GM23338 (cell line): ENCODE data around the gene MID1IP1. TPM values are rescaled to one million over a fixed set of nuclear protein-coding genes. Genes with fewer than 3 reads are reported as not detected.

Source experiments
- ATAC-seq: fragments of 200-7000 bp; cut with Tn5 transposase; 3 replicates; pipeline ENCODE4 v1.9.1; 2020
- DNase-seq: peaks from one replicate; pipeline ENCODE4 v3.0.0-alpha.2; 2015; ENCODE audit warnings: low spot score
- H2AFZ ChIP-seq: fragments of 200-600 bp; sonication (generic); 2 replicates; pipeline ENCODE4 v1.8.0; 2016; ENCODE audit warnings: antibody characterized with exemption, mild to moderate bottlenecking, moderate library complexity
- H3F3A ChIP-seq: fragments of 200-600 bp; sonication (generic); replicated peaks from 2 replicates; pipeline ENCODE4 v1.8.0; 2017; ENCODE audit warnings: antibody characterized with exemption, mixed run types, low read depth
- H3K27ac ChIP-seq: fragments of 200-600 bp; sonication (generic); 2 replicates; pipeline ENCODE4 v1.6.1; 2016; ENCODE audit warnings: low read depth
- H3K27me3 ChIP-seq: fragments of 200-600 bp; sonication (generic); 2 replicates; pipeline ENCODE4 v1.8.0; 2016; ENCODE audit warnings: mild to moderate bottlenecking, mixed run types, moderate library complexity; ENCODE audit not compliant: insufficient read depth
- H3K36me3 ChIP-seq: fragments of 200-600 bp; sonication (generic); 2 replicates; pipeline ENCODE4 v1.8.0; 2016; ENCODE audit warnings: mild to moderate bottlenecking; ENCODE audit not compliant: insufficient read depth
- H3K4me1 ChIP-seq: fragments of 200-600 bp; sonication (generic); 2 replicates; pipeline ENCODE4 v1.8.0; 2016; ENCODE audit warnings: mild to moderate bottlenecking, moderate library complexity; ENCODE audit not compliant: insufficient read depth
- H3K4me2 ChIP-seq: fragments of 200-600 bp; sonication (generic); 2 replicates; pipeline ENCODE4 v1.7.1; 2017; ENCODE audit warnings: mixed run types
- H3K4me3 ChIP-seq: fragments of 200-600 bp; sonication (generic); 2 replicates; pipeline ENCODE4 v1.6.1; 2016; ENCODE audit warnings: mixed run types
- H3K79me2 ChIP-seq: fragments of 200-600 bp; sonication (generic); replicated peaks from 2 replicates; pipeline ENCODE4 v1.8.0; 2017; ENCODE audit warnings: mild to moderate bottlenecking; ENCODE audit not compliant: insufficient read depth
- H3K9me2 ChIP-seq: fragments of 200-600 bp; sonication (generic); 2 replicates; pipeline ENCODE4 v1.8.0; 2017; ENCODE audit not compliant: insufficient read depth
- H4K20me1 ChIP-seq: fragments of 200-600 bp; sonication (generic); replicated peaks from 2 replicates; pipeline ENCODE4 v1.8.0; 2017; ENCODE audit warnings: mild to moderate bottlenecking; ENCODE audit not compliant: insufficient read depth
- H3K27ac Mint-ChIP-seq: 2 replicates; pipeline ENCODE4 v1.8.0; 2020; ENCODE audit warnings: inconsistent platforms, mild to moderate bottlenecking, moderate library complexity, mixed read lengths
- H3K27me3 Mint-ChIP-seq: 3 replicates; pipeline ENCODE4 v1.8.0; 2022; ENCODE audit warnings: low read depth, mild to moderate bottlenecking, moderate library complexity, mixed read lengths, inconsistent platforms; ENCODE audit not compliant: insufficient read depth, poor library complexity
- H3K36me3 Mint-ChIP-seq: 3 replicates; pipeline ENCODE4 v1.8.0; 2021; ENCODE audit warnings: low read depth, mild to moderate bottlenecking, inconsistent platforms, moderate library complexity, mixed read lengths
- H3K4me1 Mint-ChIP-seq: 3 replicates; pipeline ENCODE4 v1.8.0; 2020; ENCODE audit warnings: mild to moderate bottlenecking, inconsistent platforms, mixed read lengths
- H3K4me3 Mint-ChIP-seq: 3 replicates; pipeline ENCODE4 v1.8.0; 2021; ENCODE audit warnings: moderate library complexity, mild to moderate bottlenecking, inconsistent platforms, mixed read lengths
- H3K9me3 Mint-ChIP-seq: 3 replicates; pipeline ENCODE4 v1.8.0; 2020; ENCODE audit warnings: moderate library complexity, mild to moderate bottlenecking, inconsistent platforms, mixed read lengths
- CTCF ChIP-seq, 2 experiments: fragments of 200-600 bp in 1 of 2; sonication (generic) in 1 of 2; conservative IDR thresholded peaks; 2 replicates each; pipeline versions ENCODE4 v1.5.1 to v1.6.1; 2016 to 2017; ENCODE audit warnings: antibody characterized with exemption in 2 of 2, low read depth in 2 of 2, mild to moderate bottlenecking in 2 of 2, moderate library complexity in 1 of 2
- ETS1 ChIP-seq: IDR thresholded peaks from 2 replicates; pipeline ENCODE4 v1.6.1; 2016; ENCODE audit warnings: antibody characterized with exemption
- EZH2phosphoT487 ChIP-seq: fragments of 200-600 bp; sonication (generic); IDR thresholded peaks from one replicate; pipeline ENCODE4 v1.8.1; 2018; ENCODE audit warnings: antibody characterized with exemption; ENCODE audit not compliant: unreplicated experiment
- JUNB ChIP-seq: IDR thresholded peaks from one replicate; pipeline ENCODE4 v1.6.1; 2016; ENCODE audit warnings: antibody characterized with exemption; ENCODE audit not compliant: unreplicated experiment
- NANOG ChIP-seq: IDR thresholded peaks from 2 replicates; pipeline ENCODE4 v1.6.1; 2016; ENCODE audit warnings: antibody characterized with exemption, borderline replicate concordance
- REST ChIP-seq: IDR thresholded peaks from one replicate; pipeline ENCODE4 v1.6.1; 2018; ENCODE audit warnings: antibody characterized with exemption; ENCODE audit not compliant: unreplicated experiment
- STAT1 ChIP-seq: IDR thresholded peaks from one replicate; pipeline ENCODE4 v1.6.1; 2016; ENCODE audit warnings: antibody characterized with exemption; ENCODE audit not compliant: unreplicated experiment
- ZNF114 ChIP-seq: fragments of 250-450 bp; sonication (Bioruptor Pico); IDR thresholded peaks from 2 replicates; pipeline ENCODE4 v1.5.0; 2020; ENCODE audit warnings: mild to moderate bottlenecking, moderate library complexity
- polyA plus RNA-seq: library from polyadenylated mRNA; unstranded; fragments of >200 nt; fragmentation: Nextera tagmentation; extraction: Ambion mirVana; gene quantifications from 2 replicates; pipeline ENCODE4 v1.2.1, GENCODE V29; 2016
- total RNA-seq: library from RNA; depleted of rRNA; stranded (reverse); fragments of >200 nt; shearing (Covaris generic); gene quantifications from 2 replicates; pipeline ENCODE4 v1.2.3, GENCODE V29; 2014
- TF ChIP-seq, protein P1 (sequence below): fragments of 250-450 bp; sonication (Bioruptor Pico); IDR thresholded peaks from 2 replicates; pipeline ENCODE4 v1.5.0; 2020; ENCODE audit warnings: mild to moderate bottlenecking, moderate library complexity

MID1IP1 gene
- total and polyA plus RNA-seq, 2 experiments from 2014 or later = 26.1 to 161 TPM

- no peak overlapping the region for H3K4me3 ChIP-seq
- no peaks in the 10 kb centered on the region for H3K27me3 Mint-ChIP-seq
- H3K4me2 ChIP-seq = no peak overlapping the region
- no peaks in the 10 kb centered on the region for H3K9me3 Mint-ChIP-seq
- ATAC-seq (no peak), DNase-seq (no peak)
- no peak overlapping the region for H3K27ac Mint-ChIP-seq
- H3K4me1 ChIP-seq = no peaks in the 10 kb centered on the region
- no peaks in the 10 kb centered on the region for H3F3A ChIP-seq
- TF ChIP-seq EZH2phosphoT487 (no peak), NANOG (no peak), ZNF114 (CRISPR knock-in tag) (no peak), ETS1 (no peak), CTCF (conservative IDR thresholded peaks at IDR 0.05; ENCODE audit: low read depth in 2 of 2) (no peak), JUNB (no peak), STAT1 (no peak), REST (no peak)
- TF ChIP-seq, protein P1, sequence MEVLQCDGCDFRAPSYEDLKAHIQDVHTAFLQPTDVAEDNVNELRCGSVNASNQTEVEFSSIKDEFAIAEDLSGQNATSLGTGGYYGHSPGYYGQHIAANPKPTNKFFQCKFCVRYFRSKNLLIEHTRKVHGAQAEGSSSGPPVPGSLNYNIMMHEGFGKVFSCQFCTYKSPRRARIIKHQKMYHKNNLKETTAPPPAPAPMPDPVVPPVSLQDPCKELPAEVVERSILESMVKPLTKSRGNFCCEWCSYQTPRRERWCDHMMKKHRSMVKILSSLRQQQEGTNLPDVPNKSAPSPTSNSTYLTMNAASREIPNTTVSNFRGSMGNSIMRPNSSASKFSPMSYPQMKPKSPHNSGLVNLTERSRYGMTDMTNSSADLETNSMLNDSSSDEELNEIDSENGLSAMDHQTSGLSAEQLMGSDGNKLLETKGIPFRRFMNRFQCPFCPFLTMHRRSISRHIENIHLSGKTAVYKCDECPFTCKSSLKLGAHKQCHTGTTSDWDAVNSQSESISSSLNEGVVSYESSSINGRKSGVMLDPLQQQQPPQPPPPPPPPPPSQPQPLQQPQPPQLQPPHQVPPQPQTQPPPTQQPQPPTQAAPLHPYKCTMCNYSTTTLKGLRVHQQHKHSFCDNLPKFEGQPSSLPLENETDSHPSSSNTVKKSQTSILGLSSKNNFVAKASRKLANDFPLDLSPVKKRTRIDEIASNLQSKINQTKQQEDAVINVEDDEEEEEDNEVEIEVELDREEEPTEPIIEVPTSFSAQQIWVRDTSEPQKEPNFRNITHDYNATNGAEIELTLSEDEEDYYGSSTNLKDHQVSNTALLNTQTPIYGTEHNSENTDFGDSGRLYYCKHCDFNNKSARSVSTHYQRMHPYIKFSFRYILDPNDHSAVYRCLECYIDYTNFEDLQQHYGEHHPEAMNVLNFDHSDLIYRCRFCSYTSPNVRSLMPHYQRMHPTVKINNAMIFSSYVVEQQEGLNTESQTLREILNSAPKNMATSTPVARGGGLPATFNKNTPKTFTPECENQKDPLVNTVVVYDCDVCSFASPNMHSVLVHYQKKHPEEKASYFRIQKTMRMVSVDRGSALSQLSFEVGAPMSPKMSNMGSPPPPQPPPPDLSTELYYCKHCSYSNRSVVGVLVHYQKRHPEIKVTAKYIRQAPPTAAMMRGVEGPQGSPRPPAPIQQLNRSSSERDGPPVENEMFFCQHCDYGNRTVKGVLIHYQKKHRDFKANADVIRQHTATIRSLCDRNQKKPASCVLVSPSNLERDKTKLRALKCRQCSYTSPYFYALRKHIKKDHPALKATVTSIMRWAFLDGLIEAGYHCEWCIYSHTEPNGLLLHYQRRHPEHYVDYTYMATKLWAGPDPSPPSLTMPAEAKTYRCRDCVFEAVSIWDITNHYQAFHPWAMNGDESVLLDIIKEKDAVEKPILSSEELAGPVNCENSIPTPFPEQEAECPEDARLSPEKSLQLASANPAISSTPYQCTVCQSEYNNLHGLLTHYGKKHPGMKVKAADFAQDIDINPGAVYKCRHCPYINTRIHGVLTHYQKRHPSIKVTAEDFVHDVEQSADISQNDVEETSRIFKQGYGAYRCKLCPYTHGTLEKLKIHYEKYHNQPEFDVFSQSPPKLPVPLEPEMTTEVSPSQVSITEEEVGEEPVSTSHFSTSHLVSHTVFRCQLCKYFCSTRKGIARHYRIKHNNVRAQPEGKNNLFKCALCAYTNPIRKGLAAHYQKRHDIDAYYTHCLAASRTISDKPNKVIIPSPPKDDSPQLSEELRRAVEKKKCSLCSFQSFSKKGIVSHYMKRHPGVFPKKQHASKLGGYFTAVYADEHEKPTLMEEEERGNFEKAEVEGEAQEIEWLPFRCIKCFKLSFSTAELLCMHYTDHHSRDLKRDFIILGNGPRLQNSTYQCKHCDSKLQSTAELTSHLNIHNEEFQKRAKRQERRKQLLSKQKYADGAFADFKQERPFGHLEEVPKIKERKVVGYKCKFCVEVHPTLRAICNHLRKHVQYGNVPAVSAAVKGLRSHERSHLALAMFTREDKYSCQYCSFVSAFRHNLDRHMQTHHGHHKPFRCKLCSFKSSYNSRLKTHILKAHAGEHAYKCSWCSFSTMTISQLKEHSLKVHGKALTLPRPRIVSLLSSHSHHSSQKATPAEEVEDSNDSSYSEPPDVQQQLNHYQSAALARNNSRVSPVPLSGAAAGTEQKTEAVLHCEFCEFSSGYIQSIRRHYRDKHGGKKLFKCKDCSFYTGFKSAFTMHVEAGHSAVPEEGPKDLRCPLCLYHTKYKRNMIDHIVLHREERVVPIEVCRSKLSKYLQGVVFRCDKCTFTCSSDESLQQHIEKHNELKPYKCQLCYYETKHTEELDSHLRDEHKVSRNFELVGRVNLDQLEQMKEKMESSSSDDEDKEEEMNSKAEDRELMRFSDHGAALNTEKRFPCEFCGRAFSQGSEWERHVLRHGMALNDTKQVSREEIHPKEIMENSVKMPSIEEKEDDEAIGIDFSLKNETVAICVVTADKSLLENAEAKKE (CRISPR knock-in tag) = no peak
- no peaks in the 10 kb centered on the region for H3K9me2 ChIP-seq
- no peak overlapping the region for H3K27ac ChIP-seq
- no peak overlapping the region for H2AFZ ChIP-seq
- H3K4me1 Mint-ChIP-seq = peaks cover 2% of the 10 kb centered on the region; the same call in 2 of the 3 replicates
- no peaks in the 10 kb centered on the region for H3K27me3 ChIP-seq
- H3K79me2 ChIP-seq = no peaks in the 10 kb centered on the region
- no peaks in the 10 kb centered on the region for H4K20me1 ChIP-seq
- no peaks in the 10 kb centered on the region for H3K36me3 Mint-ChIP-seq
- H3K4me3 Mint-ChIP-seq = no peak overlapping the region
- no peaks in the 10 kb centered on the region for H3K36me3 ChIP-seq
Measured at GRCh38 chrX:38760883-38761282, 40.4 kb upstream of the MID1IP1 start.
